Stimulated activated memory B cell treated with anti-CD40 and anti-IgM and Interleukin-4, amounts not matched to agents 10 μg/mL and 1 μg/mL and 100 μg/mL, for 72 hours (primary cell): Measurements from ENCODE around the gene CACFD1.

Experiments used
- ATAC-seq: fragments of 150-1000 bp; cut with Tn5 transposase; 2 replicates; pipeline ENCODE4 v1.10.0; 2021
- H3K27ac Mint-ChIP-seq: one replicate; pipeline ENCODE4 v1.8.0; 2022; ENCODE audit warnings: mild to moderate bottlenecking, mixed read lengths
- H3K27me3 Mint-ChIP-seq: one replicate; pipeline ENCODE4 v1.8.0; 2022; ENCODE audit warnings: mixed read lengths
- H3K36me3 Mint-ChIP-seq: one replicate; pipeline ENCODE4 v1.8.0; 2022; ENCODE audit warnings: mixed read lengths
- H3K4me1 Mint-ChIP-seq: one replicate; pipeline ENCODE4 v1.8.0; 2022; ENCODE audit warnings: mixed read lengths
- H3K4me3 Mint-ChIP-seq: one replicate; pipeline ENCODE4 v1.8.0; 2022; ENCODE audit warnings: mild to moderate bottlenecking, moderate library complexity, mixed read lengths
- H3K9me3 Mint-ChIP-seq: one replicate; pipeline ENCODE4 v1.8.0; 2022; ENCODE audit warnings: mixed read lengths

CACFD1 gene

GRCh38 chr9:133467101-133467500 lies 7.3 kb downstream of the CACFD1 start:
- no peak overlapping the region for H3K4me3 Mint-ChIP-seq
- no peaks in the 10 kb centered on the region for H3K9me3 Mint-ChIP-seq
- no peaks in the 10 kb centered on the region for H3K27me3 Mint-ChIP-seq
- peaks cover 49% of the 10 kb centered on the region for H3K4me1 Mint-ChIP-seq
- H3K27ac Mint-ChIP-seq = no peak overlapping the region
- H3K36me3 Mint-ChIP-seq = peaks cover 23% of the 10 kb centered on the region
- no peak for ATAC-seq

- Mint-ChIP-seq H3K27me3 (no peaks in the 10 kb centered on the region), H3K4me3 (no peak overlapping the region), H3K9me3 (no peaks in the 10 kb centered on the region), H3K36me3 (peaks cover 29% of the 10 kb centered on the region), H3K27ac (no peak overlapping the region), H3K4me1 (peaks cover 37% of the 10 kb centered on the region)
- ATAC-seq = peak; percentile 4
Measured at GRCh38 chr9:133468374-133468773, 8.6 kb downstream of the CACFD1 start.

DNA sequence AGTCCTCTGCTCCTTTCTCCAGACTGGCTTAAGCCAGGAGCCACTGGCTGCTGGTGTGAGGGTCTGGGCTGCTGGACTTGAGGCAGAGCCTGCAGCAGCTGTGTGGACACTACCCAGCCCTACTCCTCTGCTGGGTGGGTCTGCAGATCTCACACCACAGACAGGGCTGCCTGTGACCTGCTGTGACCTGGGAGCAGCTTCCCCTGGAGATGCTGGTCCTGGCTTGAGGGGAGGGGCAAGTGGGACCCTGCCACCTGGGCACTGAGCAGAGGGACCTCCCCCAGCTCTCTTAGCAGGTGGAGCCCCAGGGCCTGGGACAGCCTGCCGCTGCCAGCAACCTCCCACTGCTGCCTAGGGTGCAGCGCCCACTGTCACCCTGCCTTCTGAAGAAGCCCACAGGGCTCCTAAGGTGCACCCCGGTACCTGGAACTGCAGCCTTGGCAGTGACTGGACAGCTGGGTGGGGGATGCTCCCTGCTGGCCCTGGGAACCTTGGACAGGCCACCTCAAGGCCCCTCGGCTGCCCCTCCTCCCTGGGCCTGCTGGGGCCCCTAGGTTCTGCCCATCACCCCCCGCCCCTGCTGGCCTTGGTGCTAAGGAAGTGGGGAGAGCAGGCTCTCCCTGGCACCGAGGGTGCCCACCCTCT lies 9.1 kb downstream of the CACFD1 start:
- peak; percentile 16 for ATAC-seq

GRCh38 chr9:133470427-133470924 lies 10.7 kb downstream of the CACFD1 start:
- peak; percentile 9 for ATAC-seq
- H3K27me3 Mint-ChIP-seq = no peaks in the 10 kb centered on the region

More for the DNA sequence above, 9.1 kb downstream of the CACFD1 start:
- Mint-ChIP-seq H3K9me3 (no peaks in the 10 kb centered on the region), H3K27ac (no peak overlapping the region), H3K36me3 (peaks cover 25% of the 10 kb centered on the region), H3K4me1 (peaks cover 31% of the 10 kb centered on the region), H3K27me3 (no peaks in the 10 kb centered on the region), H3K4me3 (no peak overlapping the region)

DNA sequence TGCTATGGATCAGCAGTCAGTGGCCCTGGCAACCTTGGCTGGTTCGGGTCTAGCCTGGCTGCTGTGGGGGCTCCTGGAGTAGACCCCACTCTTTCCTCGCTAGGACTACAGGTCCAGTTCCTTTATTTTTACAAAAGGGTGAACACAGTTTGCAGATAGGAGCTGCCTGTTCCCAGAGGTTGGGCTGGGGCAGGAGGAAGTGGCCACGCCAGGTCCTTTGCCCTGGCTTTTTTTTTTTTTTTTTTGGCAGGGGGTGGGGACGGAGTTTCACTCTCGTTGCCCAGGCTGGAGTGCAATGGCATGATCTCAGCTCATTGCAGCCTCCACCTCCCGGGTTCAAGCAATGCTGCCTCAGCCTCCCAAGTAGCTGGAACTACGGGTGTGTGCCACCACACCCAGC lies 11.2 kb downstream of the CACFD1 start:
- Mint-ChIP-seq H3K27me3 (no peaks in the 10 kb centered on the region), H3K36me3 (peaks cover 22% of the 10 kb centered on the region), H3K9me3 (no peaks in the 10 kb centered on the region), H3K27ac (peak overlapping the region; percentile 57), H3K4me1 (peaks cover 24% of the 10 kb centered on the region), H3K4me3 (no peak overlapping the region)
- ATAC-seq = no peak

More at GRCh38 chr9:133470427-133470924, 10.7 kb downstream of the CACFD1 start:
- peaks cover 20% of the 10 kb centered on the region for H3K36me3 Mint-ChIP-seq
- H3K4me1 Mint-ChIP-seq = peaks cover 22% of the 10 kb centered on the region
- no peak overlapping the region for H3K4me3 Mint-ChIP-seq
- H3K27ac Mint-ChIP-seq = peak overlapping the region; percentile 57
- H3K9me3 Mint-ChIP-seq = no peaks in the 10 kb centered on the region

DNA sequence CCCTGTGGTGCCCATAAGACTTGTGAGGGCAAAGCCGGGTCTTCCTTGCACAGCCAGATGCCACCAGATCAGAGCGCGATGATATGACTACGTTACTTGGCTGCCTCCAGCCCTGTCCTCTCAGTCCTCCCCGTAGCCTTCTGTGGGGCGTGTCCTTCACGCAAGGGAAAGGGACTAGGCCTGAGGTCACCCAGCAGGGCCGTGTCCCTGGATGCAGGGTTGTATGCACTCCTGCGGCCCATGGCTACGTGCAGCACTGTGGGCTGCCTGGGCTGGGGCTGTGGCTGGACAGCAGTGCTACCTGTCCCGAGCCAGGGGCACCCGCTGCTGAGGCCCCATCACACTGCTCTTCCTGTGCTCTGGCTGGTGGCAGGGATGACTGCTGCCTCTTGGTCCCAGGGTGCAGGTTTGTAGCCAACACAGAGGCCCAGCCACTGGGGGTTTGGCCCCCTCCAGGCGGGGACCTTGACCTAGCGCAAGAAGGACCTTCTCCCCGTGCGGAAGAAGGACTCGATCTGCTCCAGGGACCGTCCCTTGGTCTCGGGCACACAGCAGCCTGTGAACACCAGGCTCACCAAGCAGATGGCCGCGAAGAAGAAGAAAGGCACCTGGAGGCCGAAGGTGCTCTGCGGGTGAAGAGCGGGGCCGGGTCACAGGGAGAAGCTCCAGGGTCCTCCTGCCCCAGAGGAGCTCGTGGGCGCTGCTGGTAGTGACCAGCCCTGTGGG lies 11.9 kb downstream of the CACFD1 start:
- Mint-ChIP-seq H3K27ac (no peak overlapping the region), H3K4me3 (no peak overlapping the region), H3K4me1 (peaks cover 32% of the 10 kb centered on the region), H3K27me3 (no peaks in the 10 kb centered on the region), H3K36me3 (peaks cover 30% of the 10 kb centered on the region), H3K9me3 (no peaks in the 10 kb centered on the region)
- no peak for ATAC-seq

GRCh38 chr9:133472277-133472645 lies 12.5 kb downstream of the CACFD1 start:
- ATAC-seq = no peak
- no peaks in the 10 kb centered on the region for H3K27me3 Mint-ChIP-seq
- H3K9me3 Mint-ChIP-seq = no peaks in the 10 kb centered on the region
- H3K4me3 Mint-ChIP-seq = no peak overlapping the region
- peaks cover 37% of the 10 kb centered on the region for H3K4me1 Mint-ChIP-seq
- no peak overlapping the region for H3K27ac Mint-ChIP-seq
- peaks cover 31% of the 10 kb centered on the region for H3K36me3 Mint-ChIP-seq

DNA sequence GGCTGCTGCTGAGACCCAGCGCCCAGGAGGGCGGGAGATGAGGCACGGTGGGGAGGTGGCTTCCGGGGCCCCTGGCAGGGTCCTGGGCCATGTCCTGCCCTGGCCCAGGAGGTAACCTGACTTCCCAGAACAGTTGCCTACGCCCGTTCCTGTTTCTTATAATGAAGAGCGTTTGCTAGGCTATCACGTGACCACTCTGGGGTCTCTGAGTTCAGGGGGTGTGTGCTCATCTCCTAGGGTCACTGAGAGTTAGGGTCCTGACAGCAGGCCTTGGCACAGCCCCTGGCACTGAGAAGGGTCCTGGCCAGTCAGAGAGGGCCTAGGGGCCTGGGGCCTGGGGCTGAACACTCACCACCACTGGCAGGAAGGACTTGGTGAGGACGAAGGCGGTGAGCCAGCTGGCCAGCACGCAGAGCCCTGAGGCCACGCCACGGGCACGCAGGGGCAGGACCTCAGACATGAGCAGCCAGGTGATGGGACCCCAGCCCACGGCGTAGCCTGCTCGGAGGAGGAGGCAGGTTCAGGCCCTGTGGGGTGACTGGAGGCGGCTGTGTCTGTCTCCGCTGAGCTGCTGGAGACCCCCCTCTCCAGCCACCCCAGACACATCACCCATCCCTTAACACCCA lies 13.1 kb downstream of the CACFD1 start:
- H3K27ac Mint-ChIP-seq = no peak overlapping the region
- H3K4me3 Mint-ChIP-seq = no peak overlapping the region

DNA sequence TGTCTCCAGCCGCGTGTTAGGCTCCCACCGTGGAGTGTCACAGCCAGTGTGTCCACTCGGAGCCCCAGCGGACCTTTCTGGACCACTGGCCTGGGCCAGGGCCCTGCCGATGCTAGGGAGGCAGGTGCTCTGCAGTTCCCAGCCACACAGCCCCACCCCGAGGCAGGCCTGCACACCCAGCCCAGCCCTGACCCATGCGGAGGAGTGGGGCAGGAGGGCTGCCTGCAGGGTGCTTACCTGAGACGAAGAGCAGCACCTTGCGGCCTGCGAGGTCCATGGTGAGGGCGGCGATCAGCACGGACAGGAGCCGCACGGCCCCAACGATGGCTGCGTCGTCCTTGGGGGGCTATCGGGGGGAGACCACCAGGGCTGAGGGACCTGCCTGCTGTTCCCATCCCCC lies 14.0 kb downstream of the CACFD1 start:
- Mint-ChIP-seq H3K27ac (no peak overlapping the region), H3K36me3 (peaks cover 31% of the 10 kb centered on the region), H3K27me3 (no peaks in the 10 kb centered on the region), H3K4me3 (no peak overlapping the region), H3K9me3 (no peaks in the 10 kb centered on the region), H3K4me1 (peaks cover 47% of the 10 kb centered on the region)
- no peak for ATAC-seq

More for the DNA sequence above, 13.1 kb downstream of the CACFD1 start:
- H3K4me1 Mint-ChIP-seq = peaks cover 43% of the 10 kb centered on the region
- H3K36me3 Mint-ChIP-seq = peaks cover 31% of the 10 kb centered on the region
- no peaks in the 10 kb centered on the region for H3K27me3 Mint-ChIP-seq
- no peak for ATAC-seq
- no peaks in the 10 kb centered on the region for H3K9me3 Mint-ChIP-seq

GRCh38 chr9:133474215-133474614 lies 14.4 kb downstream of the CACFD1 start:
- ATAC-seq = no peak
- Mint-ChIP-seq H3K36me3 (peaks cover 31% of the 10 kb centered on the region), H3K4me1 (peaks cover 49% of the 10 kb centered on the region), H3K9me3 (no peaks in the 10 kb centered on the region), H3K27ac (no peak overlapping the region), H3K27me3 (no peaks in the 10 kb centered on the region), H3K4me3 (no peak overlapping the region)

GRCh38 chr9:133474853-133475252 lies 15.1 kb downstream of the CACFD1 start:
- Mint-ChIP-seq H3K36me3 (peaks cover 31% of the 10 kb centered on the region), H3K4me1 (peaks cover 51% of the 10 kb centered on the region), H3K27ac (no peak overlapping the region), H3K27me3 (no peaks in the 10 kb centered on the region), H3K4me3 (no peak overlapping the region), H3K9me3 (no peaks in the 10 kb centered on the region)
- ATAC-seq = no peak

GRCh38 chr9:133475292-133476012 lies 15.7 kb downstream of the CACFD1 start:
- Mint-ChIP-seq H3K4me1 (peaks cover 48% of the 10 kb centered on the region), H3K27me3 (no peaks in the 10 kb centered on the region), H3K4me3 (no peak overlapping the region), H3K27ac (peak overlapping the region; percentile 61), H3K36me3 (peaks cover 28% of the 10 kb centered on the region), H3K9me3 (no peaks in the 10 kb centered on the region)
- ATAC-seq = no peak

GRCh38 chr9:133476036-133476931 lies 16.5 kb downstream of the CACFD1 start:
- Mint-ChIP-seq H3K4me1 (peaks cover 44% of the 10 kb centered on the region), H3K36me3 (peaks cover 24% of the 10 kb centered on the region), H3K9me3 (no peaks in the 10 kb centered on the region), H3K27ac (peak overlapping the region; percentile 61), H3K27me3 (no peaks in the 10 kb centered on the region), H3K4me3 (peak overlapping the region; percentile 47)
- no peak for ATAC-seq

DNA sequence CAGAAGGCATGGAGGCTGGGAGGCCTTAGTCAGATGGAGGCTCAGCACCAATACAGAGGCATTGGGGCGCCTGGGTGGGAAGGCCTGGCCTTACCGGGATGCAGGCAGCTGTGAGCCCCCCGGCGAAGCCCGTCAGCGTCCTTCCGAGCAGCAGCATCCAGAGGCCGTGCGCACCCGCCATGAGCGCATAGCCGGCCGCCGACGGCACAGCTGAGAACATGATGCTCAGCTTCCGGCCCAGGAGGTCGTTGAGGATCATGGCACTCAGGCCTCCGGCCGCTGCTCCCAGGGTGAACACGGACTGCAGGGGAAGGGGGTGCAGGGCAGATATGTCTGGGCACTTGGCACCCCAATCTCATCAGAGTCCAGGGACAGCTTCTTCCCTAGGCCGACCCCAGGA lies 17.2 kb downstream of the CACFD1 start:
- no peaks in the 10 kb centered on the region for H3K27me3 Mint-ChIP-seq
- peaks cover 38% of the 10 kb centered on the region for H3K4me1 Mint-ChIP-seq
- peak overlapping the region; percentile 47 for H3K4me3 Mint-ChIP-seq
- H3K36me3 Mint-ChIP-seq = peaks cover 19% of the 10 kb centered on the region
- ATAC-seq = no peak
- peak overlapping the region; percentile 61 for H3K27ac Mint-ChIP-seq
- no peaks in the 10 kb centered on the region for H3K9me3 Mint-ChIP-seq
